HG02938 (cell line): ENCODE results near the gene LACRT.
"Not testable (repeated sequence)": the region's sequence is repeated elsewhere in the genome, so short reads cannot be mapped to it uniquely, and the experiment has no call there.

Experiments
- ATAC-seq: cut with Tn5 transposase; IDR thresholded peaks from one replicate; pipeline ENCODE4 v1.9.1; 2021; ENCODE audit warnings: mild to moderate bottlenecking, moderate library complexity; ENCODE audit not compliant: unreplicated experiment

LACRT gene

DNA sequence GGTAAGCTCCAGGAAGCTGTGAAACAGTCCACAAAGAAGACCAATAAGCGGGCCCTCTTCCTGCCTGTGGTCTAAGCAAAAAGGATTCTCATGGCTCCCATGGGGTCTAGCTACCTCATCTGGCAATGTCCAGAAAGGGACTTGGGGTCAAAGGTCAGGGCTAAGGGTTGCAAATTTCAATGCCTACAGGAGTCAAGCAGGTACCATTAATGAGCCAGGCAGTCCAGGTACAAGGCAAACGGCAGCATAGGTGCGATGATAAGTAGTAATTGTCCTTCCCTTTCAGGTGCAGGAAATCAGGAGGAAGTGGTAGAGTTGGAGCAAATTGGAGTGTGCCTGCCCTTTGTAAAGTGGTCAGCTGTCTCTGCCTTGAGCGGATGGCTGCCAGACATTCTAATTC lies 6.4 kb upstream of the LACRT start:
- no peak for ATAC-seq

DNA sequence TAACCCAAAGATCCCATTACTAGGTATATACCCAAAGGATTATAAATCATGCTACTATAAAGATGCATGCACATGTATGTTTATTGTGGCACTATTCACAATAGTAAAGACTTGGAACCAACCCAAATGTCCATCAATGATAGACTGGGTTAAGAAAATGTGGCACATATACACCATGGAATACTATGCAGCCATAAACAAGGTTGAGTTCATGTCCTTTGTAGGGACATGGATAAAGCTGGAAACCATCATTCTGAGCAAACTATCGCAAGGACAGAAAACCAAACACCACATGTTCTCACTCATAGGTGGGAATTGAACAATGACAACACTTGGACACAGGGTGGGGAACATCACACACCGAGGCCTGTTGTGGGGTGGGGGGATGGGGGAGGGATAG lies 4.4 kb upstream of the LACRT start:
- ATAC-seq: not testable (repeated sequence)

- ATAC-seq: no peak
These were observed 2.5 kb downstream of the LACRT start for GRCh38 chr12:54631988-54632728.

DNA sequence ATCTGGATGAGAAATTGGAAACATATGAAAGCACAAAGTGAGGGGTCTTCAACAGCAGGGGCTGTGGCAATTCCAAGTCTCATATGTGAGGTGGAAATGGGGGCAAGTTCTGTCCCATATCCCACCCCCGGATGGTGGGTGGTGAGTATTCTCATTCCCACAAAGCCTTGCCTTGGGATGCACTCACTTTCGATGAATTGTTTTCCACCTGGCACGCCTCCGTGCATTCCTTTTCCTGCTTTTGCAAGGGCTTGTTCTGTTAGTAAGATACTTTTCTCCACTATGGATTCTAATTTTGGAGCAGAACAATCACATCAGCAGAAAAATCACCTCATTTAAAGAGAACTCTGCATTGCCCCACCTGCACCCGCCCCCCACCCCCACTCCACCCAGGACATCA lies 3.1 kb downstream of the LACRT start:
- no peak for ATAC-seq

GRCh38 chr12:54629925-54630324 lies 4.8 kb downstream of the LACRT start:
- no peak for ATAC-seq

GRCh38 chr12:54628186-54628846 lies 6.4 kb downstream of the LACRT start:
- no peak for ATAC-seq

DNA sequence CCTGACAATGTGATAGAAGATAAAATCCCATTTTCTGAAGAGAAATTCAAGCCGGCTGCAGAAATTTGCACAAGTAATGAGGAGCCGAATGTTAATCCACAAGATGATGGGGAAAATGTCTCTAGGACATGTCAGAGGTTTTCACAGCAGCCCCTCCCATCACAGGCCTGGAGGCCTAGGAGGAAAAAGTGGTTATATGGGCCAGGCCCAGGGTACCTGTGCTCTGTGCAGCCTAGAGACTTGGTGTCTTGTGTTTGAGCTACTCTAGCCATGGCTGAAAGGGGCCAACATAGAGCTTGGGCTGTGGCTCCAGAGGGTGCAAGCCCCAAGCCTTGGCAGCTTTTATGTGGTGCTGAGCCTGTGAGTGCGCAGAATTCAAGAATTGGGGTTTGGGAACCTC lies 7.4 kb downstream of the LACRT start:
- ATAC-seq: no peak

DNA sequence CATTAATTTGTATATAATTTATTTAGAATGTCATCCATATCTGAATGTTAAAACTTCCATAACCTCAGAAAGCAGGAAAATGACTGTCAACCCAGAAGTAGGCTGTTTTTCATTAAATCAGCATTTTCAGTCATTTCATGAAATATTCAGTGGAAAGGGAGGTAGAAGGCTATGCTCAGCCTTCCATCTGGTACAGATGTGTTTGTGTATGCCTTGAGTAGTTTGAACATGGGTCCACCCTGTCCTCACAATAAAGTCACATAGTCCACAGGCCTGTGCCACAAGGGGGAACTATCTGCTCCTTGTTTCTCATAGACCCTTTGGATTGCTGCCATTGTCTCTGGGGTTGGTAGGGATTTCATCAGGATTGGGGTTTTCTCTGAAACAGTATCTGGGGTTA lies 9.1 kb downstream of the LACRT start:
- no peak for ATAC-seq

GRCh38 chr12:54624315-54625279 lies 10.1 kb downstream of the LACRT start:
- ATAC-seq: no peak

DNA sequence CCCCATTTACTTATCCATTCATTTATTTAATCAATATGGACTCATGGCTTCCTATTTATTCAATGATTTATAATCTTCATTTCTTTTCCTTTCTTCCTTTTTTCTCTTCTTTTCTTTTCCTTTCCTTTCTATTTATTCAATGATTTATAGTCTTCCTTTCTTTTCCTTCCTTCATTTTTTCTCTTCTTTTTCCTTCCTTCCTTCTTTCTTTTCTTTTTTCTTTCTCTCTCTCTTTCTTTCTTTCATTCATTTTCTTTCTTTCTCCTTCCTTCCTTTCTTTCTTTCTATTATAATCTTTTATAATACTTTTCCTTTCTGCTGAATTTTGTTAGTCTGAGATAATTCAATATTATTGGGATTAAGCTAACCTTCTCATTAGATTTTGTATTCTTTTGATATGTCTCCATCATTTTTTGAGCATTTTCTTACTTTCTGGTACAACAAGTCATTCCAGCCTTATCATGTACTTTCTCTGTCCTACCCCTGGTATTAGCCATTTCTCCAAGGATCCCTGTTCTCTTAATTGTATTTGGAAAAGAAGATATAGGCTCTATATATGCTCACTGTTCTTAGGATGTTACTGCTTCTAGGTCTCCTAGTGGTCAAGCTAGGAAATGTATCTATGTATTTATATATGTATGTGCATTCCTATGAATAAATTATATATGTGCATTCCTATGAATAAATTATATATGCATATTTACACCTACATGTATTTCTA lies 12.1 kb downstream of the LACRT start:
- no peak for ATAC-seq

GRCh38 chr12:54616933-54617680 lies 17.6 kb downstream of the LACRT start:
- ATAC-seq: no peak

DNA sequence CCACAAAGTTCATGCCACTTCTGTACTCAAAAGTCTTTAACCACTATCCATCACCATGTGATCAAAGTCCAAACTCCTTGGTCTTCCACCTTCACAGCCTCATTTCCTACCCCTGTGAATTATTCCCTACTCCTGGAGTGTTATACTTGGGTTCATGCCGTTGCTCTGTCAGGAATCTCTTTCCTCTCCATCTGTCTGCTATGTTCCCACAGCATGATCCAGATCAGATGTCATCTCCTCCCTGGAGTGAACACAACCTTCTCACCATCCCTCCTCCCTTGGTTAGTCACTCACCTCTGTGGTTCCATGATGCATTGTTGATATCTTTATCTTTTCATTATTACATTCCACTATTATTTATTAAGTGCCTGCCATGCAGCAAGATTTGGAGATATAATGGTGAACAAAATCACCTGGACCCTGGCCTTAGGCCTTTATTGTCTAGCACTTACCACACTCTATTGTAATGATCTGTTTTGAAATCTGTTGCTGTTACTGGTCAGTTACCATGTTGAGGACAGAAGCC lies 22.4 kb downstream of the LACRT start:
- no peak for ATAC-seq

DNA sequence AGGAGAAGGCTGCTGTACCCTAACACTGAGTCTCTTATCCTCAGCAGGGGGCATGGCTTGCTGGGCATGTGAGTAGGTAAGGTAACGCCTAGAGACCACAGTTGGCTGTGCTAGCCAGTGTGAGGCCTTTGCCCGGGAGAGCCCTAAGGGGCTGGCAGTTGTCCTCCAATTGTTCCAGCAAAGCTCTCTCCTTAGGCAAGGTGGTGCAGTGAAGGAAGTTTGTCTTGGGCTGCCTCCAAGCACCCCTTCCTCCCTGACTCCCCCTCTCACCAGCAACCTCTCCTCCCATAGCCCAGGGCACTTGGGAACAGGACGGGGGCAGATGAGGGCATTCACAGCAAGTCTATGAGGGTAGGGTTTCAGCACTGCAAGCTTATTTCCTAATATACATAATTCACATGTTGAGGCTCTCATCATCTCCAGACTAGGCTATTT lies 23.0 kb downstream of the LACRT start:
- ATAC-seq: no peak

DNA sequence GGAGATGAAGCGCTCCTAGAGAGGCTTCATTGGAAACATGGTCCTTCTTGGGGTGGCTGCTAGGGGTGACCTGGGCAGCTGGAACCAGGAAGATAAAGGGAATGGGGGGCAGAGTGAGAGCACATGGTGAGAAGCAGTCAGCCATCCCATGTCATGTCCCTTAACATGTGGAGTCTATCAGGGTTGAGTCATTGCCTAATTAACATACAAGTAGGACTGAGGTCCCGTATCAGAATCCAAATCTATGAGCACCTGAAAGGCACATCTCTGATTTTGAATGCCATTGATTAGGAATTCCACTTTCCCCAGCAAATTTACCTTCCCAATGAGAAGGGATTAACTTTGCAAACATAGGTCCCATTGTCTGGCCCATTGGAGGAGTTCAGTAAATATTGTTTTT lies 25.9 kb downstream of the LACRT start:
- no peak for ATAC-seq

- ATAC-seq: no peak
These were observed 26.5 kb downstream of the LACRT start for GRCh38 chr12:54608156-54608555.

GRCh38 chr12:54606556-54606955 lies 28.1 kb downstream of the LACRT start:
- ATAC-seq: no peak

GRCh38 chr12:54605138-54605970 lies 29.3 kb downstream of the LACRT start:
- ATAC-seq: no peak

DNA sequence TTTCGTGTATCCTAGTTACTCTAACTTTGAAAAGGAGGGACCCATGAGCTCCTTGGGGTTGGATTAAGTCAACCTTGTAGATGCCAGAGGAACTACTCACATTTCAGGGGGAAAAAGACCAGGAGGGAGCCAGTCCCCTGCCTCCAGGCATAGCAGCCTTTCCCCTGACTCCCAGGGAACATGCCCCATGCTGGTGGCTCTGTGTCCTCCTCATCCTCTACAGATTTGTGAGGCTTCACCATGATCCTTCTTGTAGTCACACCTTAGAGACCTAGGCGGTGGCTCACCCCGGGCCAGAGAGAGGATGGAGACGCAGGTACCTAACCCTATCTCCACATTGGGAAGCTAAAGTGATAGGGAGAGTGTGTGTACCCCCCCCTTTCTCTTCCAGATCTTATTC lies 30.3 kb downstream of the LACRT start:
- ATAC-seq: no peak

- no peak for ATAC-seq
These were observed 30.8 kb downstream of the LACRT start for GRCh38 chr12:54603872-54604271.
